ENCODE measurements around the gene DSCAM.

DSCAM gene

GRCh38 chr21:40707656-40708244 lies 139.2 kb downstream of the DSCAM start:
- DNase-seq (ENCODE audit: low spot score): no peak

- no peak for DNase-seq (ENCODE audit: low spot score)
Observed at GRCh38 chr21:40706806-40707655, 139.9 kb downstream of the DSCAM start.

GRCh38 chr21:40706176-40706575 lies 140.8 kb downstream of the DSCAM start:
- no peak for DNase-seq (ENCODE audit: low spot score)

- DNase-seq (ENCODE audit: low spot score): no peak
Observed at GRCh38 chr21:40704141-40704540, 142.8 kb downstream of the DSCAM start.

- DNase-seq (ENCODE audit: low spot score): no peak
Observed at GRCh38 chr21:40699366-40699765, 147.6 kb downstream of the DSCAM start.

- no peak for DNase-seq (ENCODE audit: low spot score)
Observed at GRCh38 chr21:40696246-40696645, 150.7 kb downstream of the DSCAM start.

GRCh38 chr21:40689840-40690360 lies 157.1 kb downstream of the DSCAM start:
- DNase-seq (ENCODE audit: low spot score): no peak

- no peak for DNase-seq (ENCODE audit: low spot score)
Observed at GRCh38 chr21:40689217-40689616, 157.7 kb downstream of the DSCAM start.

GRCh38 chr21:40688106-40688864 lies 158.7 kb downstream of the DSCAM start:
- DNase-seq (ENCODE audit: low spot score): no peak

GRCh38 chr21:40687625-40688024 lies 159.3 kb downstream of the DSCAM start:
- no peak for DNase-seq (ENCODE audit: low spot score)

- no peak for DNase-seq (ENCODE audit: low spot score)
Observed at GRCh38 chr21:40686526-40686925, 160.4 kb downstream of the DSCAM start.

GRCh38 chr21:40685141-40685540 lies 161.8 kb downstream of the DSCAM start:
- no peak for DNase-seq (ENCODE audit: low spot score)

GRCh38 chr21:40684726-40685125 lies 162.2 kb downstream of the DSCAM start:
- DNase-seq (ENCODE audit: low spot score): no peak

- DNase-seq (ENCODE audit: low spot score): no peak
Observed at GRCh38 chr21:40683349-40683748, 163.6 kb downstream of the DSCAM start.

- DNase-seq (ENCODE audit: low spot score): no peak
Observed at GRCh38 chr21:40681164-40681859, 165.6 kb downstream of the DSCAM start.

- no peak for DNase-seq (ENCODE audit: low spot score)
Observed at GRCh38 chr21:40680311-40680710, 166.6 kb downstream of the DSCAM start.

- DNase-seq (ENCODE audit: low spot score): no peak
Observed at GRCh38 chr21:40678681-40679284, 168.2 kb downstream of the DSCAM start.

- no peak for DNase-seq (ENCODE audit: low spot score)
Observed at GRCh38 chr21:40675017-40675416, 171.9 kb downstream of the DSCAM start.

GRCh38 chr21:40672602-40673001 lies 174.4 kb downstream of the DSCAM start:
- DNase-seq (ENCODE audit: low spot score): no peak

GRCh38 chr21:40671716-40672115 lies 175.2 kb downstream of the DSCAM start:
- DNase-seq (ENCODE audit: low spot score): no peak

GRCh38 chr21:40668555-40669275 lies 178.2 kb downstream of the DSCAM start:
- no peak for DNase-seq (ENCODE audit: low spot score)
